Glomerular endothelial cell (primary cell): ENCODE results near the gene SZT2. TPM values are rescaled to one million over a fixed set of nuclear protein-coding genes. Genes with fewer than 3 reads are reported as not detected.
"Not testable (repeated sequence)": the region's sequence is repeated elsewhere in the genome, so short reads cannot be mapped to it uniquely, and the experiment has no call there.

ENCODE experiments used
- DNase-seq: peaks from one replicate; pipeline ENCODE4 v3.0.0-alpha.2; 2011; ENCODE audit warnings: low read depth, low spot score; ENCODE audit errors: extremely low read depth
- total RNA-seq: library from RNA; depleted of rRNA; stranded (reverse); fragments of >200 nt; gene quantifications from 2 replicates; pipeline ENCODE4 v1.2.3, GENCODE V29; 2015

Gene SZT2
- total RNA-seq, 1 donor from 2014 or later, result 21.8 TPM

DNA sequence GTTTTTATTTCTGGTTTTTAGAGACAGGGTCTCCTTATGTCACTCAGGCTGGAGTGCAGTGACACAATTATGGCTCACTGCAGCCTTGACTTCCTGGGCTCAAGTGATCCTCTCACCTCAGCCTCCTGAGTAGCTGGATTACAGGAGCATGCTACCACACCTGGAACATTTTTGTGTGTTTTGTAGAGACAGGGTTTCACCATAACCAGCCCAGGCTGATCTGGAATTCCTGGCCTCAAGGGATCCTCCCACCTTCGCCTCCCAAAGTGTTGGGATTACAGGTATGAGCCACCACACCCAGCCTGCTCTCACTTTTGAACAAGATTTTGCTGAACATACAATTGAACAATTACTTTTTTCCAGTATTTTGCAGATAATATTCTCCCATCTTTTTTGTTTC lies 88.0 kb downstream of the SZT2 start:
- no peak for DNase-seq

DNA sequence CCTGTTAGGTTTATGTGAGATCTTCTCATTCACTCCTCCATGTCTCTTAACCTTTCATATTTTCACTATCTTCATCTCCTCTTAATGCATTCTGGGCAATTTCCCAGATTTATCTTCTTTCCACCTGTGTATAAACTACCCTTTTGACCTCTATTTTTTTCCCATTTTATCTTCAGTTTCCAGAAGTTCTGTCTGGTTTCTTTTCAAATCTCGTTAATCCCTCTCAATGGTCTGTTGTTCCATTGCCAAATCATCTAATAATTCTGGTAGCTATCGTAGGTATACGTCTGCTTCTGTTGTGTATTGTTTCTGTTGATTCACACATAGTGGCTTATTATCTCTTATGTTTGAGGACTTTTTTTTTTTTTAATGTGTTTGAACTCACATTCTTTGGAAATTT lies 89.7 kb downstream of the SZT2 start:
- no peak for DNase-seq

DNA sequence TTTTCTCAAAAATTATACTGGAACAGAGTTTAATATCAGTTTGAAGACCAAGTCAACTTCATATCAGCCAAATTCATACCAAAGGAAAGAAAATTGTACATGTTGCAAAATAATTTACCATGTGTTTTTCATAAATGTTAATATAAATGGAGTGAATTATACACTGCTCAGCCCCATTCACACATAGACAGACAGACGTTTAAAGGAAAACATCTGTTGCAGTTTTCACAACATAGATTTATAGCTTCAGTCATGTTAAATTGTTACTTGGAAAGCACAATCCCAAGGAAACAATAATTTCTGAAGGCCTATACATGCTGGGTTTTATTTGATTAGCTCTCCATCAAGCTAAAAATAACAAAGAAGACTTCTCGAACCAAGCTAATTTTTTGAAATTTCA lies 91.8 kb downstream of the SZT2 start:
- DNase-seq, result no peak

DNA sequence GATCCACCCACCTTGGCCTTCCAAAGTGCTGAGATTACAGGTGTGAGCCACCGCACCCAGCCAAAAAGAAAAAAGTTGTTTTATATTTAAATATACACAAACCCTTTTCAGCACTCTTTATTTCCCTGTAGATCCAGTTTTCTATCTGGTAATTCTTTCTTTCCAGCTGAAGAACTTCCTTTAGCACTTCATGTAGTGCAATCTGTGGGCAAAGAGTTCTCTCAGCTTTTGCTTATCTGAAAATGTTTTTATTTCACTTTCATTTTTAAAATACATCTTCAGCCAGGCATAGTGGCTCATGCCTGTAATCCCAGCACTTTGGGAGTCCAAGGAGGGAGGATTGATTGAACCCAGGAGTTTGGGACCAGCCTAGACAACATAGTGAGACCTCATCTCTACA lies 92.5 kb downstream of the SZT2 start:
- DNase-seq, result no peak

DNA sequence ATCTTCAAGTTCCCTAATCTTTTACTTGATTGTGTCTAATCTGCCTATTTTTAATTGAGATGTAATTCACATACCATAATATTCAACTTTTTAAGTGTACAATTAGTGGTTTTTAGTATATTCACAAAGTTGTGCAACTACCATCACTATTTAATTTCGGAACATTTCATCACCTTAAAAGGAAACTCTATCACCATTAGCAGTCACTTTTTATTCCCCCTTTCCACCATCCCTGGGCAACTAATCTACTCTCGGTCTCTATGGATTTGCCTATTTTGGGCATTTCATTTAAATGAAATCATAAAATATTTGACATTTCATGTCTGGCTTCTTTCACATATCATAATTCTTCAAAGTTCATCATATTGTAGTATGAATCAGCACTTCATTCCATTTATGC lies 94.7 kb downstream of the SZT2 start:
- DNase-seq, result no peak

DNA sequence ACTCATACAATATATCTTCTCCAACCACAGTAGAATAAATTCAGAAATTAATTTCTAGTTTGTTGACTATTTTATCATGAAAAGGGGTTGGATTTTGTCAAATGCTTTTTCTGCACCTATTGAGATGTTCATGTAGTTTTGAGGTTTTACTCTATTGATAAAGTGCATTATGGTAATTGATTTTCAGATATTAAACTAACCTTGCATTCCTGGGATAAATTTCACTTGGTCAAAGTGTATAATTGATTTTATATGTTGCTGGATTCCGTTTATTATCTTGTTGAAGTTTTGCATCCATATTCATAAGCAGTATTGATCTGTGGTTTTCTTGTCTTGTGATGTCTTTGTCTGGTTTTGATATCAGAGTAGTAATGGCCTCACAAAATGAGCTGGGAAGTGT lies 98.5 kb downstream of the SZT2 start:
- no peak for DNase-seq

DNA sequence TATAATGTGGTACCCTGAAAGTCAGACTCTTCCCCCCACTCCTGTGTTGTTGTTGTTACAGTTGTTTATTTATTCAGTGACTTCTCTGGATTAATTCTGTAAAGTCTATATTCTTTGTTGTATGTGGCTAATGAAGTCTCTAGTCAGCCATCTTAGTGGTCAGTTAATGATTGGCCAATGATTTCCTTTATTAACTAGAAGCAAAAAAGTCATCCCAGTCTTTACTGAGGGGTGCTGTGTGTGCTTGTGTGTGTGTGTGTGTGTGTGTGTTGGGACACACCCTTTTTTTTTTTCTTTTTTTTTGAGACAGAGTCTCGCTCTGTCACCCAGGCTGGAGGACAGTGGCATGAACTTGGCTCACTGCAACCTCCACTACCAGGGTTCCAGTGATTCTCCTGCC lies 101.4 kb downstream of the SZT2 start:
- no peak for DNase-seq

DNA sequence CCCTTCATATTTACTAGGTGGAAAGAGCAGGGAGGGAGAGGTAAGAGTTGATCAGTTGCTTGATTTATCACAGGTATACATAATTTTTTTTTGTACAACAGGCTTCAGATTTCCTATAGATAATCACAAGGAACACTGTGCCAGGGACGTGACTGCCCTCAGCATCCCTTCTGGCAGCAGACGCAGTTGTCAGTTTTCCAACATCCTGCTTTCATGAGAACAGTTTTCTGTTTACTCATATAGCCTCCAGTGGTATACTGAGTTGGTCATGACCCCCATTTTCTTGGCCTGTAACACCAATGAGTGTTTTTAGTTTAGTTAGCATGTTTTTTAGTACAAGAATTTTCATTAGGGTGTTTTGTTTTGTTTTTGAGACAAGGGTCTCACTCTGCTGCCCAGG lies 103.1 kb downstream of the SZT2 start:
- no peak for DNase-seq

DNA sequence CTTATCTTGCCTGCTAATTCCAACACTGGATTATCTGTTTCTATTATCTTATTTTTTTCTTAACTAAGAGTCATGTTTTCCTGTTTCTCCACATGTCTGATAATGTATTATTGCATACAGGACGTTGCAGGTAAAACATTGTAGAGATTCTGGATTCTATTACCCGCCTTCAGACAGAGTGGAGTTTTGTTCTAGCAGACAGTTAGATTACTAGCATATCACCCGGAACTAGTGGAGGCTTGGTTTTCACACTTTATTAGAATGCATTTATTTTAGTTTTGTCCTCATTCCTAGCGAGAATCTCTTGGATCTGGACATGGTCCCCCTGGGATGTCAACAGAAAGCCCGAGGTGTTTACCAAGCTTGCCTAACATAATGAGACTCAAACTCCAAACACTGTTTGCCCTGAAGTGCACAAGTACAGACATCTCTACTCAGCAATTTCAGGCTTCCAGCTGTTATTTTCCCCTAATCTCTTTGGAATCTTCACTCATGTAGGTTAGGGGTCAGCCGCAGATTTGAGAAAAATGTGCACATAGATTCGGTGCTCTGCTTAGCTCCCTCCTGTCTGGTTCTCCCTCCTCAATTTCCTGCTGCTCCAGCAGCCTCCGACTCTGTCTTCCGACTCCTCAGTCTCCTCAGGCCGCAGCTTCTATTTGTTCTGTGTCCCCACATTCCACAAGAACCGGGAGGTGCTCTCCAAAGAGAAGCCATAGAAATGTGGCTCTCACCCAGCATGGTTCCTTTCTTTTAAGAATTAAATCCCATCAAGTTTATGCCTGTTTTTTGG lies 104.2 kb downstream of the SZT2 start:
- no peak for DNase-seq

DNA sequence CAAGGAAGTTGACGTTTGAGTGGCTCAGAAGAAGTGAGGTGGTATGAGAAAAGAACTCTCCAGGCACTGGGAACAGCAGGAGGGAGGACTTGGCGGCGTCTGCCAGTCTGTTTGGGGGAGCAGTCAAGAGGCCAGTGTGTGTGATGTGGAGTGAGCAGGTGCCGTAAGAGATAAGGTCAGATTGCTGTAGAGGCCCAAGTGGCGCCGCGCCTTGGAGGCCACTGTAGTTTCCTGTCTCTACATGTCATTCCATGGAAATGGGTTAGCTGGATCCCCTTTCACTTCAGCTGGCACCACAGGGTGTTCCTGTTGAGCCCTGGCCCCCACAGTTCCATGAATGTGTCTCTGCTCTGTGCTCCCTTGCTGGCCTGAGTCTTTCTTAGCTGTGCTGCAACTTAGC lies 105.5 kb downstream of the SZT2 start:
- no peak for DNase-seq

DNA sequence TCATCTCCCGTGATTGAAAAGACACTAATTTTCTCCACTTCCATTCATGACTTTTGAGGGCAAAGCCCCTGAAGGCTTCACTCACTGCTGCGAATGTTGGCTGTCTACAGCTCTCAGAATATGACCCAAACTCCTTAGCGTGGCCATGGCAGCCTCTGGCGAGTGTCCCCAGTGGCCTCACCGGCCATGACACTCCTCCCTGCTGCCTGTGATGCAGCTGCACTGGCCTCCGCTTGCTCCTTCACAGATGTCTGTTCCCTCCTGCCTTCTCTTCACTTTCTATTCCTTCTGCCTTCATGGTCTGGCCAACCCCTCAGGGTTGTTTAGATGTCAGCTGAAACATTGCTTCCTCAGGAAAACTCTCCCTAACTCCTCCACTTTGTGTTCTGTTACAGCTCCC lies 110.2 kb downstream of the SZT2 start:
- DNase-seq, result no peak

DNA sequence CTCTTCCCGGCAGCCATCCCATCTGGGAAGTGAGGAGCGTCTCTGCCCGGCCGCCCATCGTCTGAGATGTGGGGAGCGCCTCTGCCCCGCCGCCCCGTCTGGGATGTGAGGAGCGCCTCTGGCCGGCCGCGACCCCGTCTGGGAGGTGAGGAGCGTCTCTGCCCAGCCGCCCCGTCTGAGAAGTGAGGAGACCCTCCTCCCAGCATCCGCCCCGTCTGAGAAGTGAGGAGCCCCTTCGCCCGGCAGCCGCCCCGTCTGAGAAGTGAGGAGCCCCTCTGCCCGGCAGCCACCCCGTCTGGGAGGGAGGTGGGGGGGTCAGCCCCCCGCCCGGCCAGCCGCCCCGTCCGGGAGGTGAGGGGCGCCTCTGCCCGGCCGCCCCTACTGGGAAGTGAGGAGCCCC lies 112.1 kb downstream of the SZT2 start:
- DNase-seq, result not testable (repeated sequence)

DNA sequence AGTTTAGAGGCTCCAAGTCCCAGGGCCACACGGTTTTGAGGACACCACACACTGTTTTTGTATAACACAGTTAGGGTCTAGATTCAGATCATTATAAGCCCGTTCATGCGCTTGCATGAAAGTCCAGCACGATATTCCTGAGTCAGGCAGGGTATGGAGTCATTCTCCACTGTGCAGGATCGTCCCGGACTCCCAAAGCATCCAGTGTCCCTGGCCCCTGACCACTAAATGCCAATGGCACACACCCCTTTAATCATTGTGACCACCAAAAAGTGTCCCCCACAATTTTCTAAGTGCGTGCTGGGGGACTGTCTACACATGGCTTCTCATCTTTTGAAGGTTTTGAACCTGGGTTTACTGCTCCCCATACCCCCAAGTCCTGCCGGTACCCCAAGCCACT lies 113.8 kb downstream of the SZT2 start:
- DNase-seq, result no peak

Other genes with a start within 250 kb of the SZT2 start
- 91.4 and 93.0 TPM in 2 replicates for gene EBNA1BP2, start 217.6 kb upstream of the SZT2 start, total RNA-seq
- gene CFAP57, start 217.6 kb upstream of the SZT2 start, total RNA-seq, result 0.23 and 0.29 TPM in 2 replicates
- not detected in 2 replicates for gene TMEM125, start 119.9 kb upstream of the SZT2 start, total RNA-seq
- not detected in 2 replicates for gene C1orf210, start 104.3 kb upstream of the SZT2 start, total RNA-seq
- gene TIE1, start 88.9 kb upstream of the SZT2 start, total RNA-seq, result 479 and 640 TPM in 2 replicates
- not detected in 2 replicates for gene MPL, start 52.1 kb upstream of the SZT2 start, total RNA-seq
- gene CDC20, start 30.9 kb upstream of the SZT2 start, total RNA-seq, result 15.2 and 38.9 TPM in 2 replicates
- gene ELOVL1, start 21.9 kb upstream of the SZT2 start, total RNA-seq, result 89.4 and 95.9 TPM in 2 replicates
- gene MED8, start 99 bp upstream of the SZT2 start, total RNA-seq, result 44.9 and 45.9 TPM in 2 replicates
- gene HYI, start 64.0 kb downstream of the SZT2 start, total RNA-seq, result 236 and 292 TPM in 2 replicates
- 262 and 345 TPM in 2 replicates for gene PTPRF, start 141.0 kb downstream of the SZT2 start, total RNA-seq